Fibroblast of peridontal ligament (primary cell): ENCODE measurements around the gene PRSS22.

Experiments used
- DNase-seq: peaks from one replicate; pipeline ENCODE4 v3.0.0-alpha.2; 2010; ENCODE audit errors: extremely low read depth

The PRSS22 gene

GRCh38 chr16:2829501-2830354 lies 28.2 kb downstream of the PRSS22 start, which contains the start of gene ZG16B:
Gene ZG16B, plus strand, starts transcription at chr16:2830303. Its CDS starts 139 bp downstream, at chr16:2830442.
- DNase-seq = no peak

GRCh38 chr16:2828876-2829430 lies 29.0 kb downstream of the PRSS22 start:
- no peak for DNase-seq

GRCh38 chr16:2828521-2828840 lies 29.5 kb downstream of the PRSS22 start:
- DNase-seq = no peak

GRCh38 chr16:2827831-2828520 lies 30.0 kb downstream of the PRSS22 start:
- no peak for DNase-seq

GRCh38 chr16:2827374-2827791 lies 30.6 kb downstream of the PRSS22 start:
- no peak for DNase-seq

- DNase-seq = no peak
Measured at GRCh38 chr16:2826591-2827373, 31.2 kb downstream of the PRSS22 start.

- DNase-seq = no peak
Measured at GRCh38 chr16:2825906-2826305, 32.1 kb downstream of the PRSS22 start.

- DNase-seq = no peak
Measured at GRCh38 chr16:2825049-2825742, 32.8 kb downstream of the PRSS22 start.

GRCh38 chr16:2824626-2825025 lies 33.3 kb downstream of the PRSS22 start:
- no peak for DNase-seq

- DNase-seq = no peak
Measured at GRCh38 chr16:2822496-2822895, 35.5 kb downstream of the PRSS22 start.

GRCh38 chr16:2822158-2822495 lies 35.8 kb downstream of the PRSS22 start:
- DNase-seq = no peak

GRCh38 chr16:2821487-2822157 lies 36.3 kb downstream of the PRSS22 start:
- no peak for DNase-seq

GRCh38 chr16:2820836-2821486 lies 37.0 kb downstream of the PRSS22 start:
- DNase-seq = no peak

- no peak for DNase-seq
Measured at GRCh38 chr16:2819939-2820835, 37.8 kb downstream of the PRSS22 start.

- DNase-seq = no peak
Measured at GRCh38 chr16:2819179-2819938, 38.6 kb downstream of the PRSS22 start.

GRCh38 chr16:2818272-2818876 lies 39.6 kb downstream of the PRSS22 start:
- DNase-seq = no peak

- no peak for DNase-seq
Measured at GRCh38 chr16:2817340-2818271, 40.4 kb downstream of the PRSS22 start.
